Measurements from ENCODE around the gene SOX9.
"Not testable (repeated sequence)": the region's sequence is repeated elsewhere in the genome, so short reads cannot be mapped to it uniquely, and the experiment has no call there.

SOX9 gene

GRCh38 chr17:72111926-72112325 is 8.9 kb upstream of the SOX9 start:
- not testable (repeated sequence) for DNase-seq

GRCh38 chr17:72113751-72114150 is 7.1 kb upstream of the SOX9 start:
- no peak for DNase-seq

GRCh38 chr17:72115781-72116525 is 4.9 kb upstream of the SOX9 start:
- no peak for DNase-seq

GRCh38 chr17:72116661-72117521 is 3.9 kb upstream of the SOX9 start:
- DNase-seq = no peak

GRCh38 chr17:72117535-72118334 is 3.1 kb upstream of the SOX9 start:
- no peak for DNase-seq

GRCh38 chr17:72118335-72119076 is 2.3 kb upstream of the SOX9 start:
- no peak for DNase-seq

- no peak for DNase-seq
Observed at GRCh38 chr17:72119077-72119872, 1.5 kb upstream of the SOX9 start.

DNA sequence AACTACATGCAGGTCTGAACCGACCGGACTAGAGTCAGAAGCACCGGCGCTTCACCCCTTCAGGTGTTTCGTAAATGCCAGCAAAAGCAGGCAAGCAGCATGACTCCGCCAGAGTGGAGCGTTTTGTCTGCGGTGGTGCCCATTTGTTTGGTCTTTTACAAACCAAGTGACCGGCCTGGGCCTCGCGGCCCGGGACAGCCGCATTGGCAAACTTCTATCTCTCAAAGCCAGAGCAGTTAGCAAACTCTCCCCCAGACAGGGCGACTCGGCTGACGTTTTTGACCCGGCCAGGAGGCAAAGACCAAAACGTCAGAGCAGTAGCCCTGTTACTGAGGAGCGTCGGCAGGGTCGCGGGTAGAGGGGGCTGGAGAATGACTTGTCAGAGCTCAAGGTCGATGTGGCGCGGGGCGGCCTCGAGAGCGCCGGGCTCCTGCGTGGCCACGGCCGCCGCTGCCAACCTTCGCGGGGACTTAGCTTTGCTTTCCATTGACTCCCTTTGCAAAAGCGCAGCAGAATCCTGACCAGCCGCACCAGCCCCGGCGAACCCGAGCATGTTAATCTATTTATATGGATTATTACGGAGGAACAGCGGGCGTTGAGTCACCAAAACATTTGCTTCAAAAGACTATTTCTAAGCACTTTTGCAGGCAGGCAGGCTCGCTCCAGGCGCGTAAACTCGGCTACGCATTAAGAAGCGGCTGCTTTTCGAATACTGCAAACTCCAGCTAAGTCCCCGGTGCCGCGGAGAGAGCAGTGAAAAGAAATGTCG is 763 bp upstream of the SOX9 start:
- DNase-seq = no peak

- DNase-seq = no peak
Observed at GRCh38 chr17:72121164-72122009, 567 bp downstream of the SOX9 start.

- no peak for DNase-seq
Observed at GRCh38 chr17:72122010-72122764, 1.4 kb downstream of the SOX9 start.

GRCh38 chr17:72122765-72123529 is 2.1 kb downstream of the SOX9 start:
- no peak for DNase-seq

DNA sequence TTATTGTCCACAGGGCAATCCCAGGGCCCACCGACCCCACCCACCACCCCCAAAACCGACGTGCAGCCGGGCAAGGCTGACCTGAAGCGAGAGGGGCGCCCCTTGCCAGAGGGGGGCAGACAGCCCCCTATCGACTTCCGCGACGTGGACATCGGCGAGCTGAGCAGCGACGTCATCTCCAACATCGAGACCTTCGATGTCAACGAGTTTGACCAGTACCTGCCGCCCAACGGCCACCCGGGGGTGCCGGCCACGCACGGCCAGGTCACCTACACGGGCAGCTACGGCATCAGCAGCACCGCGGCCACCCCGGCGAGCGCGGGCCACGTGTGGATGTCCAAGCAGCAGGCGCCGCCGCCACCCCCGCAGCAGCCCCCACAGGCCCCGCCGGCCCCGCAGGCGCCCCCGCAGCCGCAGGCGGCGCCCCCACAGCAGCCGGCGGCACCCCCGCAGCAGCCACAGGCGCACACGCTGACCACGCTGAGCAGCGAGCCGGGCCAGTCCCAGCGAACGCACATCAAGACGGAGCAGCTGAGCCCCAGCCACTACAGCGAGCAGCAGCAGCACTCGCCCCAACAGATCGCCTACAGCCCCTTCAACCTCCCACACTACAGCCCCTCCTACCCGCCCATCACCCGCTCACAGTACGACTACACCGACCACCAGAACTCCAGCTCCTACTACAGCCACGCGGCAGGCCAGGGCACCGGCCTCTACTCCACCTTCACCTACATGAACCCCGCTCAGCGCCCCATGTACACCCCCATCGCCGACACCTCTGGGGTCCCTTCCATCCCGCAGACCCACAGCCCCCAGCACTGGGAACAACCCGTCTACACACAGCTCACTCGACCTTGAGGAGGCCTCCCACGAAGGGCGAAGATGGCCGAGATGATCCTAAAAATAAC is 3.0 kb downstream of the SOX9 start:
- DNase-seq = no peak

DNA sequence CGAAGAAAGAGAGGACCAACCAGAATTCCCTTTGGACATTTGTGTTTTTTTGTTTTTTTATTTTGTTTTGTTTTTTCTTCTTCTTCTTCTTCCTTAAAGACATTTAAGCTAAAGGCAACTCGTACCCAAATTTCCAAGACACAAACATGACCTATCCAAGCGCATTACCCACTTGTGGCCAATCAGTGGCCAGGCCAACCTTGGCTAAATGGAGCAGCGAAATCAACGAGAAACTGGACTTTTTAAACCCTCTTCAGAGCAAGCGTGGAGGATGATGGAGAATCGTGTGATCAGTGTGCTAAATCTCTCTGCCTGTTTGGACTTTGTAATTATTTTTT is 3.6 kb downstream of the SOX9 start:
- no peak for DNase-seq

DNA sequence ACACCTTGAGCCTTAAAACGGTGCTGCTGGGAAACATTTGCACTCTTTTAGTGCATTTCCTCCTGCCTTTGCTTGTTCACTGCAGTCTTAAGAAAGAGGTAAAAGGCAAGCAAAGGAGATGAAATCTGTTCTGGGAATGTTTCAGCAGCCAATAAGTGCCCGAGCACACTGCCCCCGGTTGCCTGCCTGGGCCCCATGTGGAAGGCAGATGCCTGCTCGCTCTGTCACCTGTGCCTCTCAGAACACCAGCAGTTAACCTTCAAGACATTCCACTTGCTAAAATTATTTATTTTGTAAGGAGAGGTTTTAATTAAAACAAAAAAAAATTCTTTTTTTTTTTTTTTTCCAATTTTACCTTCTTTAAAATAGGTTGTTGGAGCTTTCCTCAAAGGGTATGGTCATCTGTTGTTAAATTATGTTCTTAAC is 4.4 kb downstream of the SOX9 start:
- no peak for DNase-seq

DNA sequence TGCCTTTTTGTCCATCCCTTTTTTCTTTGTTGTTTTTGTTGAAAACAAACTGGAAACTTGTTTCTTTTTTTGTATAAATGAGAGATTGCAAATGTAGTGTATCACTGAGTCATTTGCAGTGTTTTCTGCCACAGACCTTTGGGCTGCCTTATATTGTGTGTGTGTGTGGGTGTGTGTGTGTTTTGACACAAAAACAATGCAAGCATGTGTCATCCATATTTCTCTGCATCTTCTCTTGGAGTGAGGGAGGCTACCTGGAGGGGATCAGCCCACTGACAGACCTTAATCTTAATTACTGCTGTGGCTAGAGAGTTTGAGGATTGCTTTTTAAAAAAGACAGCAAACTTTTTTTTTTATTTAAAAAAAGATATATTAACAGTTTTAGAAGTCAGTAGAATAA is 4.9 kb downstream of the SOX9 start:
- DNase-seq = no peak

- no peak for DNase-seq
Observed at GRCh38 chr17:72126575-72127486, 6.0 kb downstream of the SOX9 start.
